Suprapubic skin (tissue), 3 donors: Measurements from ENCODE around the gene ZNF44.

Experiments
- CTCF ChIP-seq, 2 donors: fragments of 200-600 bp in 1 of 2; fragments of 450-650 bp in 1 of 2; sonication (generic) in 1 of 2; IDR thresholded peaks; one replicate each; pipeline ENCODE4 v1.5.1; 2016 to 2019; ENCODE audit warnings: antibody characterized with exemption in 2 of 2, mild to moderate bottlenecking in 1 of 2, moderate library complexity in 1 of 2
- POLR2AphosphoS5 ChIP-seq, 3 donors: sonication (generic); formaldehyde crosslinking; IDR thresholded peaks; one replicate each; pipeline ENCODE4 v1.6.1; 2017; ENCODE audit warnings: antibody characterized with exemption in 3 of 3

GRCh38 chr19:12261554-12261953 is 33.1 kb downstream of the ZNF44 start:
- TF ChIP-seq CTCF (IDR thresholded peaks at IDR 0.05) (no peak), POLR2AphosphoS5 (IDR thresholded peaks at IDR 0.05) (no peak)
